GM23248 (cell line): ENCODE results near the gene KAZN. TPM values are rescaled to one million over a fixed set of nuclear protein-coding genes. Genes with fewer than 3 reads are reported as not detected.

Experiments
- DNase-seq: peaks from one replicate; pipeline ENCODE4 v3.0.0-alpha.2; 2015
- H2AFZ ChIP-seq: fragments of 200-600 bp; sonication (generic); 2 replicates; pipeline ENCODE4 v1.6.1; 2016; ENCODE audit warnings: antibody characterized with exemption
- H3F3A ChIP-seq: fragments of 200-600 bp; sonication (generic); 2 replicates; pipeline ENCODE4 v1.6.1; 2016; ENCODE audit warnings: mild to moderate bottlenecking, antibody characterized with exemption, mixed run types; ENCODE audit not compliant: insufficient read depth
- H3K27ac ChIP-seq: fragments of 200-600 bp; sonication (generic); 2 replicates; pipeline ENCODE4 v1.5.1; 2016; ENCODE audit warnings: mild to moderate bottlenecking
- H3K27me3 ChIP-seq: fragments of 200-600 bp; sonication (generic); replicated peaks from 2 replicates; pipeline ENCODE4 v1.6.1; 2016; ENCODE audit warnings: mild to moderate bottlenecking; ENCODE audit not compliant: insufficient read depth
- H3K36me3 ChIP-seq: fragments of 200-600 bp; sonication (generic); 2 replicates; pipeline ENCODE4 v1.6.1; 2016; ENCODE audit warnings: low read depth, mild to moderate bottlenecking
- H3K4me1 ChIP-seq: fragments of 200-600 bp; sonication (generic); 2 replicates; pipeline ENCODE4 v1.6.1; 2016; ENCODE audit warnings: mild to moderate bottlenecking; ENCODE audit not compliant: insufficient read depth
- H3K4me2 ChIP-seq: fragments of 200-600 bp; sonication (generic); one replicate; pipeline ENCODE4 v1.6.1; 2016; ENCODE audit warnings: mild to moderate bottlenecking; ENCODE audit not compliant: unreplicated experiment
- H3K4me3 ChIP-seq: fragments of 200-600 bp; sonication (generic); 2 replicates; pipeline ENCODE4 v1.5.1; 2016; ENCODE audit warnings: mild to moderate bottlenecking
- H3K79me2 ChIP-seq: fragments of 200-600 bp; sonication (generic); 2 replicates; pipeline ENCODE4 v1.6.1; 2016; ENCODE audit warnings: mild to moderate bottlenecking; ENCODE audit not compliant: insufficient read depth
- H3K9ac ChIP-seq: fragments of 200-600 bp; sonication (generic); 2 replicates; pipeline ENCODE4 v1.6.1; 2016; ENCODE audit warnings: mild to moderate bottlenecking
- H3K9me2 ChIP-seq: fragments of 200-600 bp; sonication (generic); 2 replicates; pipeline ENCODE4 v1.6.1; 2016; ENCODE audit warnings: mixed run types, mild to moderate bottlenecking, moderate library complexity; ENCODE audit not compliant: insufficient read depth
- H3K9me3 ChIP-seq: fragments of 200-600 bp; sonication (generic); one replicate; pipeline ENCODE4 v1.6.1; 2017; ENCODE audit warnings: low read depth
- H4K20me1 ChIP-seq: fragments of 200-600 bp; sonication (generic); 2 replicates; pipeline ENCODE4 v1.6.0; 2016; ENCODE audit not compliant: insufficient read depth
- EZH2 ChIP-seq: fragments of 200-600 bp; sonication (generic); IDR thresholded peaks from 2 replicates; pipeline ENCODE4 v1.6.1; 2018; ENCODE audit warnings: antibody characterized with exemption, mild to moderate bottlenecking; ENCODE audit not compliant: insufficient read depth, poor library complexity, severe bottlenecking
- EZH2phosphoT487 ChIP-seq: fragments of 200-600 bp; sonication (generic); IDR thresholded peaks from 2 replicates; pipeline ENCODE4 v1.6.1; 2018; ENCODE audit warnings: antibody characterized with exemption, moderate library complexity, mild to moderate bottlenecking, low read depth; ENCODE audit not compliant: insufficient read depth
- WGBS, 2 experiments: methylation state at CpG; one replicate each; pipeline ENCODE4 v1.1.6; 2015 to 2017; ENCODE audit warnings: low lambda C conversion rate in 2 of 2, low coverage in 1 of 2; ENCODE audit errors: missing lambda C conversion rate in 2 of 2; 5-methylcytosine and 5-hydroxymethylcytosine counted together
- in situ Hi-C: fragments of 300-500 bp; cut with MboI; formaldehyde crosslinking; loops from 2 replicates; pipeline ENCODE4 v1.15.0; 2020
- polyA plus RNA-seq: library from polyadenylated mRNA; unstranded; fragments of >200 nt; fragmentation: Nextera tagmentation; extraction: Ambion mirVana; gene quantifications from 2 replicates; pipeline ENCODE4 v1.2.1, GENCODE V29; 2016
- total RNA-seq: library from RNA; depleted of rRNA; stranded (reverse); fragments of >200 nt; shearing (Covaris generic); gene quantifications from 2 replicates; pipeline ENCODE4 v1.2.3, GENCODE V29; 2014

The KAZN gene
- total and polyA plus RNA-seq, 2 experiments from 2014 or later = 4.9 to 7.2 TPM

- Histone ChIP-seq H3K9me3 (no peaks in the 10 kb centered on the region), H3K9ac (no peak overlapping the region), H3K27me3 (no peaks in the 10 kb centered on the region), H3K9me2 (no peaks in the 10 kb centered on the region), H4K20me1 (no peaks in the 10 kb centered on the region), H2AFZ (no peak overlapping the region), H3F3A (no peaks in the 10 kb centered on the region), H3K27ac (no peak overlapping the region), H3K36me3 (no peaks in the 10 kb centered on the region), H3K4me2 (no peak overlapping the region), H3K79me2 (no peaks in the 10 kb centered on the region), H3K4me1 (peaks cover 7% of the 10 kb centered on the region), H3K4me3 (no peak overlapping the region)
- 56% methylated on average over 5 of the region's 5 CpGs for WGBS, 2 experiments
- no peak for DNase-seq
- TF ChIP-seq EZH2 (no peak), EZH2phosphoT487 (no peak)
- in situ Hi-C loops = no loop called here
Measured at GRCh38 chr1:14845851-14846250, 247.4 kb downstream of the KAZN start.

GRCh38 chr1:14846688-14847087 lies 248.2 kb downstream of the KAZN start:
- H3K9me2 ChIP-seq = no peaks in the 10 kb centered on the region
- no peak overlapping the region for H3K9ac ChIP-seq
- H3K4me1 ChIP-seq = peaks cover 7% of the 10 kb centered on the region
- H3K27ac ChIP-seq = no peak overlapping the region
- in situ Hi-C loops = no loop called here
- H3F3A ChIP-seq = no peaks in the 10 kb centered on the region
- H3K36me3 ChIP-seq = no peaks in the 10 kb centered on the region
- no peak overlapping the region for H2AFZ ChIP-seq
- DNase-seq = no peak
- WGBS, 2 experiments = 47 to 55% methylated on average over 4 of the region's 4 CpGs
- H3K79me2 ChIP-seq = no peaks in the 10 kb centered on the region
- no peaks in the 10 kb centered on the region for H3K9me3 ChIP-seq
- no peak overlapping the region for H3K4me3 ChIP-seq
- no peaks in the 10 kb centered on the region for H3K27me3 ChIP-seq
- TF ChIP-seq EZH2phosphoT487 (no peak), EZH2 (no peak)
- no peak overlapping the region for H3K4me2 ChIP-seq
- no peaks in the 10 kb centered on the region for H4K20me1 ChIP-seq

GRCh38 chr1:14848203-14848602 lies 249.7 kb downstream of the KAZN start:
- WGBS, 2 experiments = 90 to 94% methylated on average over 6 of the region's 6 CpGs

GRCh38 chr1:14848625-14849024 lies 250.1 kb downstream of the KAZN start:
- no peaks in the 10 kb centered on the region for H3K9me3 ChIP-seq
- no peak overlapping the region for H3K9ac ChIP-seq
- in situ Hi-C loops = no loop called here
- WGBS, 2 experiments = 74 to 75% methylated on average over 17 of the region's 17 CpGs
- no peak overlapping the region for H2AFZ ChIP-seq
- no peak overlapping the region for H3K4me3 ChIP-seq
- no peak overlapping the region for H3K27ac ChIP-seq
- DNase-seq = no peak
- H3K9me2 ChIP-seq = no peaks in the 10 kb centered on the region
- H4K20me1 ChIP-seq = no peaks in the 10 kb centered on the region
- no peaks in the 10 kb centered on the region for H3F3A ChIP-seq
- no peaks in the 10 kb centered on the region for H3K36me3 ChIP-seq
- H3K27me3 ChIP-seq = no peaks in the 10 kb centered on the region
- H3K4me1 ChIP-seq = peaks cover 7% of the 10 kb centered on the region
- no peak overlapping the region for H3K4me2 ChIP-seq
- no peaks in the 10 kb centered on the region for H3K79me2 ChIP-seq
- TF ChIP-seq EZH2phosphoT487 (no peak), EZH2 (no peak)

More at GRCh38 chr1:14848203-14848602, 249.7 kb downstream of the KAZN start:
- H3K9me3 ChIP-seq = no peaks in the 10 kb centered on the region
- no peak overlapping the region for H2AFZ ChIP-seq
- H3K9ac ChIP-seq = no peak overlapping the region
- no peak overlapping the region for H3K27ac ChIP-seq
- H3K79me2 ChIP-seq = no peaks in the 10 kb centered on the region
- in situ Hi-C loops = no loop called here
- H3K4me1 ChIP-seq = peaks cover 7% of the 10 kb centered on the region
- no peak overlapping the region for H3K4me2 ChIP-seq
- DNase-seq = no peak
- no peaks in the 10 kb centered on the region for H3K9me2 ChIP-seq
- no peaks in the 10 kb centered on the region for H3K36me3 ChIP-seq
- no peaks in the 10 kb centered on the region for H3F3A ChIP-seq
- TF ChIP-seq EZH2phosphoT487 (no peak), EZH2 (no peak)
- no peaks in the 10 kb centered on the region for H4K20me1 ChIP-seq
- H3K27me3 ChIP-seq = no peaks in the 10 kb centered on the region
- H3K4me3 ChIP-seq = no peak overlapping the region

GRCh38 chr1:14849038-14849437 lies 250.6 kb downstream of the KAZN start:
- peak; percentile 38 for DNase-seq

More at GRCh38 chr1:14849038-14849437, 250.6 kb downstream of the KAZN start:
- WGBS, 2 experiments = 12 to 14% methylated on average over 8 of the region's 8 CpGs
- in situ Hi-C loops = no loop called here
- no peaks in the 10 kb centered on the region for H4K20me1 ChIP-seq
- peaks cover 7% of the 10 kb centered on the region for H3K4me1 ChIP-seq
- H3K9me2 ChIP-seq = no peaks in the 10 kb centered on the region
- H3K27ac ChIP-seq = no peak overlapping the region
- no peak overlapping the region for H2AFZ ChIP-seq
- no peaks in the 10 kb centered on the region for H3F3A ChIP-seq
- no peak overlapping the region for H3K9ac ChIP-seq
- H3K79me2 ChIP-seq = no peaks in the 10 kb centered on the region
- H3K9me3 ChIP-seq = no peaks in the 10 kb centered on the region
- TF ChIP-seq EZH2 (no peak), EZH2phosphoT487 (no peak)
- no peaks in the 10 kb centered on the region for H3K27me3 ChIP-seq
- no peak overlapping the region for H3K4me3 ChIP-seq
- no peaks in the 10 kb centered on the region for H3K36me3 ChIP-seq
- no peak overlapping the region for H3K4me2 ChIP-seq
